NK-92 (cell line): ENCODE measurements around the gene LDLRAD4.

Experiments
- DNase-seq: peaks from one replicate; lab custom pipeline; 2025; ENCODE audit not compliant: unreplicated experiment; lab: John Stamatoyannopoulos, UW

The LDLRAD4 gene

GRCh38 chr18:13201292-13201691, 17.3 kb upstream of the LDLRAD4 start:
- DNase-seq = no peak

- no peak for DNase-seq
Observed at GRCh38 chr18:13202571-13202970, 16.0 kb upstream of the LDLRAD4 start.

GRCh38 chr18:13206301-13206700, 12.3 kb upstream of the LDLRAD4 start:
- DNase-seq = no peak

DNA sequence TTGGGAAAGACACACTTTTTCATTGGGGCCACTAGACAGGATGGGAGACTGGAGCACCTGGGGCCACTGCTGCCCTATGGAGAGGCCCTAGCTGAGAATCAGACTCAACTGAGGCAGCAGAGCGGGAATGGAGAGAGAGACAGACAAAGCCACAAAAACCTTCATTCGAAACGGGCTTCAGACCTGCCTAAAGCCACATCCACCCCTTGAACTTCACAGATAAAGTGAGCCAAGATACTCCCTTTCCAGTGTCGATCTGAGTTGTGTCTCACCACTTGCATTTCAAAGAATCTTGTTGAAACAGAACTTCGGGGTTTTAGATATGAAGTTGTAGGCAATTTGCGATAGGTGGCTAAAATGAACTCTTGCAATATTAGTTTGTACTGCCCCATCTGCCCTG, 11.3 kb upstream of the LDLRAD4 start:
- DNase-seq = no peak

- DNase-seq = no peak
Observed at GRCh38 chr18:13211534-13211933, 7.0 kb upstream of the LDLRAD4 start.

- DNase-seq = no peak
Observed at GRCh38 chr18:13213036-13213795, 5.3 kb upstream of the LDLRAD4 start.

DNA sequence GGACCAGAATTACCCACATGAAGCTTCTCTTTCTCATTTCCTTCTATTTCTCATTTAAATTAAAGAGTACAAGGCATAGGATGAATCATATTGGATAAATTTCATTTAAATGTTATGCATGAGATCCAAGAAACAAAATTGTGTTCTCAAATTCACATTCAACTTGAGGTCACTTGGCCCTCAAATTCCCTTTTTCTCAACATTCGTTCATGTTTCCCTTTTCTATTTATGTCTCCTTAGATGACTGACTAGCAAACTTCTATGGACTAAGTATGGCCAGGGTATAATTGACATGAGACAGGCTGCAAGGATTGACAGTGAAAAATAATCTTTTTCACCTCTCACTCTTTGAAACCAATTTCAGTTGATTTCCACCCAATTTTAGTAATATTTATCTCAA, 4.0 kb upstream of the LDLRAD4 start:
- no peak for DNase-seq

DNA sequence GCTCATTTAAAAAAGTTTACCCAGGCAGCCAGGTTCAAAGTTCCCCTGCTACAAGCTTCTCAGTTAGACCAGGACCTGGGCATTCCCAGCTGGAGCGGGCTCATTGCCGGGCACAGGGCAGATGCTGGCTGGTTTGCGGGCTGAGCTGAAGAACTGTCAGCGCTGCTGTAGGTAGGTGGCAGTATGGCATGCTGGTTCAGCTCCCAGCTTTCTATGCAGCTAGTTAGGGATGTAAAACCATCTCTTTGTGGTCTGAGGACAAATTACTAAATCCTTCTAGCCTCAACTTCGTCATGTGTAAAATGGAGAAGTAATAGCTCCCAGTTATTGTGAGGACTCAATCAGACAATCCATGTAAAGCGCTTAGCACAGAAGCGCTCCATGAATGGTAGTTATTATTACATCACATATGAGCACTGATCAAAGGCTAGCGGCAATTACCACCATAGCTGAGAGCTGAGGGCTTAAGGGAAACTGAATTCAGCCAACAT, 2.4 kb upstream of the LDLRAD4 start:
- no peak for DNase-seq

DNA sequence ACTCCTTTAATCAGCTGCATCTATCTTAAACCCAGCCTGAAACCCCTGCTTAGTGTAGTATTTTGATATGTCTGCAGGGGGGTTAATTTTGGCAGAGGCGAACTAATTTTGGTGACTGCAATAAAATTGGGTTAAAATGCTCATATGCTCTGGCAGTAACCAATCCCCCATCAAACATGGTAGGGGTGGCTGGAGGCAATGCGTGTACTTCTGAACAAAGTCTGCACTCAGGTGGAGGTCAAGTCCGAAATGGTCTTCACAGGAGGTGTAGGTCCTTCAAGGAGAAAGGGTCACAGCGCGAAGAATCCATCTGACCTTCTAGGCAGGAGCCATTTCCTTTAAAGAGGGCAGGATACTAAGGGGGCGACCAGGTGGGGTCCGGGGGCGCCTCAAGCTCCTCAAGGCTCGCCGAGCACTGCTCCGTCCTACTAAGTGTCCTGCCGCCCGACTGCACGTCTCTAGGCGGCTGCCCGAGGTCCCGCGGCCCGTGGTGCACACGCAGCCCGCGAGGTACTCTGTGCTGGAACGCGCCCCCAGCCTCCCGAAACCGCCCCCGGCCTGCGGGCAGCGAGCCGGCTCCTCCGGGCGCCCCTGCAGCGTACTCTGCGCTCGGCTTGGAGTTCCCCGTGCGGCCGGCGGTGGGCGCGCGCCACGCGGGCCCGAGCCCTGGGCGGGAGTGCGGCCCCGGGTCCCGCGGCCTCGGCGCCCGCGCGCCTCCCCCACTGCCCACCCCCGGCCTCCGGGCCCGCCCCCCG, 1.7 kb upstream of the LDLRAD4 start:
- no peak for DNase-seq

- DNase-seq = no peak
Observed at GRCh38 chr18:13217466-13217961, 1.0 kb upstream of the LDLRAD4 start.

GRCh38 chr18:13217971-13218367, 591 bp upstream of the LDLRAD4 start:
- no peak for DNase-seq

GRCh38 chr18:13218997-13219396, 437 bp downstream of the LDLRAD4 start:
- no peak for DNase-seq

GRCh38 chr18:13219593-13220159, 1.1 kb downstream of the LDLRAD4 start:
- no peak for DNase-seq

DNA sequence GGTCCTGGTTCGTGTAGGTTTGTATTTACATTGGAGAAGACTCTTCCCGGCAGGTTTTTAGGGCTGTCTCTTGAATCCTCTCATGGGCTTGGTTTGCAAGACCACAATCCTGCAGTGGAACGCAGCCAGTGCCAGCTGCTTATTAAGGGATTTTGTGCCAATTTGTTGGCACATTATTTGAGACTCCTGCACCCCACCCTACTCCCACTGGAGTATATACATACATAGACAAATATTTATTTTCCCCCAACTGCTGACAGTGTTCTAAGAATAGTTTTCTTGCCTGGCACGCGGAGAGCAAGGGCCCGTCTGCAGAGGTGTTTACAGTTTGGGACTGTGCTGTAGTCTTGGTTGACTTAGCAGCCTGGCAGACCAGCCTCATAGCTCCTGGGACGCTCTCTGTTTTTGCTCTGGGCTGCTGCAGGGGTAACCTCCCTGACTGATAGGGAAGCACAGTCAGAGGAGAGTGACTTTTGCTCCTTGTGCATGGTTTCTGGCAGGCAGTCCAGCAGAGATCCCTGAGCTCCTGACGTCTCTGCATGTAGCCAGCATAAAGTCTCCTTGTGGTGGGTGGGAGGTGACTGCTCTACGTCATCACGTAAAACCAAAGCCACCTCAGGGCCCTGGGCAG, 1.9 kb downstream of the LDLRAD4 start:
- no peak for DNase-seq

GRCh38 chr18:13221869-13222855, 3.6 kb downstream of the LDLRAD4 start:
- no peak for DNase-seq

- DNase-seq = no peak
Observed at GRCh38 chr18:13222856-13223281, 4.3 kb downstream of the LDLRAD4 start.

- DNase-seq = no peak
Observed at GRCh38 chr18:13223311-13224143, 5.0 kb downstream of the LDLRAD4 start.

- no peak for DNase-seq
Observed at GRCh38 chr18:13225261-13225660, 6.7 kb downstream of the LDLRAD4 start.

GRCh38 chr18:13226533-13227144, 8.1 kb downstream of the LDLRAD4 start:
- DNase-seq = no peak
